Brain microvascular endothelial cell (primary cell): Measurements from ENCODE around the gene TRAF1.
A peak's percentile ranks its signal among the peaks of the same experiment; 100 is the strongest.

Experiments
- DNase-seq: peaks from one replicate; pipeline ENCODE4 v3.0.0-alpha.2; 2020
- H3K27ac ChIP-seq: fragments of 250-450 bp; sonication (Bioruptor Pico); 2 replicates; pipeline ENCODE4 v1.5.1; 2020; ENCODE audit warnings: mild to moderate bottlenecking, moderate library complexity
- H3K27me3 ChIP-seq: fragments of 250-450 bp; sonication (Bioruptor Pico); replicated peaks from 2 replicates; pipeline ENCODE4 v1.5.1; 2020; ENCODE audit warnings: mild to moderate bottlenecking
- H3K36me3 ChIP-seq: fragments of 250-450 bp; sonication (Bioruptor Pico); replicated peaks from 2 replicates; pipeline ENCODE4 v1.5.1; 2020; ENCODE audit warnings: mild to moderate bottlenecking
- H3K4me3 ChIP-seq: 2 replicates; pipeline ENCODE4 v1.5.1; 2011; ENCODE audit warnings: low read depth, mild to moderate bottlenecking, control low read depth, low read length, moderate library complexity
- in situ Hi-C: cut with HindIII; loops from 2 replicates; pipeline ENCODE4 v1.10.0; 2017; ENCODE audit warnings: low sequenced_read_pairs, low pct_ligation_motif_present
- TF ChIP-seq, protein P1 (sequence below): IDR thresholded peaks from 2 replicates; pipeline ENCODE4 v1.5.1; 2011; ENCODE audit warnings: low read depth, mild to moderate bottlenecking, moderate library complexity, low read length, control low read depth, inconsistent platforms; ENCODE audit errors: missing control alignments

The TRAF1 gene

DNA sequence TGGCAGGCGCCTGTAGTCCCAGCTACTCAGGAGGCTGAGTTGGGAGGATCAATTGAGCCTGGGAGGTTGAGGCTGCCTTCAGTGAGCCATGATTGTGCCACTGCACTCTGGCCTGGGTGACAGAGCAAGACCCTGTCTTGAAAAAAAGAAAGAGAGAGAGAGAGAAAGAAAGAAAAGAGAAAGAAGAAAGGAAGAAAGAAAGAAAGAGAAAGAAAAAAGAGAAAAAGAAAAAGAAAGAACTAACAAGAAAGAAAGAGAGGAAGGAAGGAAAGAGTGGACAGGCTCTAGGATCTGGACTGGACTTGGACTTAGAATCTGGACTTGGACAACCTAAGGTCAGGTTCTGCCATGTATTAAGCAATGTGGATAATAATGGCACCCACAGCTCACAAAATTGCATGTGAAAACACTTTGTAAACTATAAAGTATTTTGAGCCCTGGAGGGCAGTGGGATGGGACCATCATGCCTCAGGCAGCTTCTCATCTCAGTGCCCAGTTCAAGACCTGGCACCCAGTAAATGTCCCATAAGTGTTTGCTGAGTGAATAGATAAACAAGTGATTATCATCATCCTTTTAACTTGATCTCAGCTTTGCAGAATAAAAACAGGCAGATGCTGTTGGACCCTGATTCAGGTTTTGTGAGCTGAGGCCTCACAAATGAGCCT lies 36.9 kb downstream of the TRAF1 start:
- in situ Hi-C loops: no loop called here
- Histone ChIP-seq H3K4me3 (no peak overlapping the region), H3K27me3 (no peaks in the 10 kb centered on the region), H3K27ac (no peak overlapping the region), H3K36me3 (no peaks in the 10 kb centered on the region)
- DNase-seq: no peak
- TF ChIP-seq, protein P1, sequence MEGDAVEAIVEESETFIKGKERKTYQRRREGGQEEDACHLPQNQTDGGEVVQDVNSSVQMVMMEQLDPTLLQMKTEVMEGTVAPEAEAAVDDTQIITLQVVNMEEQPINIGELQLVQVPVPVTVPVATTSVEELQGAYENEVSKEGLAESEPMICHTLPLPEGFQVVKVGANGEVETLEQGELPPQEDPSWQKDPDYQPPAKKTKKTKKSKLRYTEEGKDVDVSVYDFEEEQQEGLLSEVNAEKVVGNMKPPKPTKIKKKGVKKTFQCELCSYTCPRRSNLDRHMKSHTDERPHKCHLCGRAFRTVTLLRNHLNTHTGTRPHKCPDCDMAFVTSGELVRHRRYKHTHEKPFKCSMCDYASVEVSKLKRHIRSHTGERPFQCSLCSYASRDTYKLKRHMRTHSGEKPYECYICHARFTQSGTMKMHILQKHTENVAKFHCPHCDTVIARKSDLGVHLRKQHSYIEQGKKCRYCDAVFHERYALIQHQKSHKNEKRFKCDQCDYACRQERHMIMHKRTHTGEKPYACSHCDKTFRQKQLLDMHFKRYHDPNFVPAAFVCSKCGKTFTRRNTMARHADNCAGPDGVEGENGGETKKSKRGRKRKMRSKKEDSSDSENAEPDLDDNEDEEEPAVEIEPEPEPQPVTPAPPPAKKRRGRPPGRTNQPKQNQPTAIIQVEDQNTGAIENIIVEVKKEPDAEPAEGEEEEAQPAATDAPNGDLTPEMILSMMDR: no peak

DNA sequence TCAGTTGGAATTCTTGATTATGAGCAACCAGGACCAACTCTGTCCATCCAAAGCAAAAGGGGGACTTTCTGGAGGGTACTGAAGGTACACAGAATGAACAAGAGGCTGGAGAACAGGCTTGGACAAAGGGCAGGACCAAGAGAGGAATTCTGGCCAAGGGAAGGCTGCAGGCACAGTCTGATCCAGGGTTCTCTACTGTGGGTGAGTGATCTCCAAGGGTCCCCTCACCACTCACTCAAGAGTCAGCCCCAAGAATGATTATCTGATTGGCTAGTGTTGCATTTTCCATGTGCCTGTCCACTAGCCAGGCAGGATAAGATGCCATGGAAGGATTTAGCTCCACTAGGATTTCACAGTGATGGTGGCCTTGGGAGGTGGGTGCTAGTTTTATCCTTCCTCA lies 38.0 kb downstream of the TRAF1 start:
- no peaks in the 10 kb centered on the region for H3K27me3 ChIP-seq
- TF ChIP-seq, protein P1: no peak
- no peak overlapping the region for H3K27ac ChIP-seq
- in situ Hi-C loops: no loop called here
- no peak for DNase-seq
- H3K4me3 ChIP-seq: no peak overlapping the region
- H3K36me3 ChIP-seq: no peaks in the 10 kb centered on the region

DNA sequence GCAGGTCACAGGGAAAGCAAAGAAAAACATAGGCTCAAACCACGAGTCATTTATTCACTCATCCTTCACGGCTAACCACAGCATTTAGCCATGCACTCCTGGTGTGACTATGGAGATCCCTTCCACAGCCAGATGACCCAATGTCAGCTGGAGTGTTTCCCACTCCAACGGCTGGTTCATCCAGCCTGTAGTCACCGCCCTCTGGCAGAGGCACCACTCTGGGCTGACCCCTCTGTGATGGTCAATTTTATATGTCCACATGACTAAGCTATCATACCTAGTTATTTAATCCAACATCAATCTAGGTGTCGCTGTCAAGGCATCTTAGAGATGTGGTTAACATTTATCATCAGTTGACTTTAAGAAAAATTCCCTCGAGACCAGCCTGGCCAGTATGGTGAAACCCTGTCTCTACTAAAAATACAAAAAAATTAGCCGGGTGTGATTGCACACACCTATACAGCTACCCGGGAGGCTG lies 40.1 kb downstream of the TRAF1 start:
- in situ Hi-C loops: no loop called here
- TF ChIP-seq, protein P1: peak; percentile 9
- peak; percentile 23 for DNase-seq
- H3K36me3 ChIP-seq: no peaks in the 10 kb centered on the region
- H3K27ac ChIP-seq: no peak overlapping the region
- no peaks in the 10 kb centered on the region for H3K27me3 ChIP-seq
- H3K4me3 ChIP-seq: no peak overlapping the region

DNA sequence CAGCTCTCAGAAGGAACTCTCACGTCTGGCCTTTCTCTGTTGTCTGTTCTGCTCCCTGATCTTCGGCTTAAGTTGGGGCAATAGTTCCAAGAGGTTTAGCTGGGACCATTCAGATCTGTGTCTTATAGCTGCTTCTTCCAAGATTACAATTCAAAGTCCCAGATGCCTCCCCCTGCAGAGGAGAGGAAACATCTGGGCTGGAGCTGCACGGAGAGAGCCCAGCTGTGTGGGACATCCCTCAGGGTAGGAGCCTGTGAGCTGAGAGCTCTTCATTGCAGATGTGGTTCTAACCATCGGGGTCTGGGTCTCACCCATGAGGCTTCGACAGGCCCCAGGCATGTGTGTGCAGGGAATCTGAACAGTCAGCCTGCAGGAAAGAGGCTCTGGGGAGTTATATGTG lies 40.6 kb downstream of the TRAF1 start:
- no peaks in the 10 kb centered on the region for H3K36me3 ChIP-seq
- H3K27me3 ChIP-seq: no peaks in the 10 kb centered on the region
- in situ Hi-C loops: no loop called here
- no peak overlapping the region for H3K27ac ChIP-seq
- H3K4me3 ChIP-seq: no peak overlapping the region
- DNase-seq: no peak
- TF ChIP-seq, protein P1: no peak

DNA sequence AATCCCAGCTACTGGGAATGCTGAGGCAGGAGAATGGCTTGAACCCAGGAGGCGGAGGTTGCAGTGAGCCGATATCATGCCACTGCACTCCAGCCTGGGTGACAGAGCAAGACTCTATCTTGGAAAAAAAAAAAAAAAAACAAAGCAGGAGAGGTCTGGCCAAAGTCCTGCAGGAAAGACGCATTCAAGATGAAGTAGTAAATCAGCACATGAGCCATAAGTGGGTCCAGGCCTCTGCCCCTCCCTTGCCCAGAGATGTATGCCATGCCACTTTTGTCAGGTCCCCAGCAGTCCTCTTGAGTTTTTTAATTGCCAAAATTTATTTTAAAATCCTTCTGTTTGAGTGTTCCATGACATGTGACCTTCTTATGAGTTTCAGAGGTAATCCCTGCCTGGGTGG lies 41.1 kb downstream of the TRAF1 start:
- TF ChIP-seq, protein P1: no peak
- no peak overlapping the region for H3K4me3 ChIP-seq
- no peak for DNase-seq
- H3K27me3 ChIP-seq: no peaks in the 10 kb centered on the region
- H3K36me3 ChIP-seq: no peaks in the 10 kb centered on the region
- no peak overlapping the region for H3K27ac ChIP-seq
- in situ Hi-C loops: no loop called here

DNA sequence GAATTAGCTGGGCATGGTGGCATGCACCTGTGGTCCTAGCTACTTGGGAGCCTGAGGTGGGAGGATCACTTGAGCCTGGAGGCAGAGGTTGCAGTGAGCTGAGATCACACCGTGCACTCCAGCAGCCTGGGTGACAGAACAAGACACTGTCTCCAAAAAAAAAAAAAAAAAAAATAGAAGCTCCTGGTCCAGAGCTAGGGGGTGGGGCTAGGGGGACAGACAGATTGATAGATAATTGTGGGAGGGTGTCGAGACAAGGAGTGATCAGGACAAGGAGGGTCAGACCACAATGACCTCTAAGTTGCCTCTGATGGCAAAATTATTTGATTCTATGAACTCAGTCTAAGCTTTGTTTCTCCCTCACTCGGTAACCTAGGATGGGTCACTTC lies 43.0 kb downstream of the TRAF1 start:
- TF ChIP-seq, protein P1: no peak
- in situ Hi-C loops: no loop called here
- no peaks in the 10 kb centered on the region for H3K27me3 ChIP-seq
- H3K27ac ChIP-seq: no peak overlapping the region
- H3K4me3 ChIP-seq: no peak overlapping the region
- no peak for DNase-seq
- no peaks in the 10 kb centered on the region for H3K36me3 ChIP-seq
